Loucy (cell line): ENCODE results near the gene MYMK.

ENCODE experiments used
- H2AFZ ChIP-seq: fragments of 200-600 bp; sonication (generic); 2 replicates; pipeline ENCODE4 v1.6.0; 2016; ENCODE audit warnings: antibody characterized with exemption, mild to moderate bottlenecking, low read length, moderate library complexity
- H3F3A ChIP-seq: fragments of 200-600 bp; 2 replicates; pipeline ENCODE4 v1.6.0; 2016; ENCODE audit warnings: antibody characterized with exemption, low read depth, mild to moderate bottlenecking
- H3K27me3 ChIP-seq: fragments of 200-600 bp; sonication (generic); 2 replicates; pipeline ENCODE4 v1.6.1; 2014; ENCODE audit warnings: low read length, mild to moderate bottlenecking; ENCODE audit not compliant: insufficient read depth, poor library complexity, severe bottlenecking
- H3K36me3 ChIP-seq: fragments of 200-600 bp; sonication (generic); 2 replicates; pipeline ENCODE4 v1.6.1; 2016; ENCODE audit warnings: low read length; ENCODE audit not compliant: insufficient read depth
- H3K4me1 ChIP-seq: fragments of 200-600 bp; sonication (generic); 2 replicates; pipeline ENCODE4 v1.5.1; 2014; ENCODE audit warnings: low read length, mild to moderate bottlenecking; ENCODE audit not compliant: insufficient read depth, poor library complexity, severe bottlenecking
- H3K4me2 ChIP-seq: fragments of 200-600 bp; sonication (generic); 2 replicates; pipeline ENCODE4 v1.6.0; 2014; ENCODE audit warnings: antibody characterized with exemption, low read length, low read depth, mild to moderate bottlenecking; ENCODE audit not compliant: poor library complexity, severe bottlenecking
- H3K4me3 ChIP-seq: fragments of 200-600 bp; sonication (generic); 2 replicates; pipeline ENCODE4 v1.5.1; 2014; ENCODE audit warnings: low read length, mild to moderate bottlenecking, mixed read lengths; ENCODE audit not compliant: poor library complexity, severe bottlenecking
- H3K79me2 ChIP-seq: fragments of 200-600 bp; sonication (generic); 2 replicates; pipeline ENCODE4 v1.6.1; 2014; ENCODE audit warnings: low read length; ENCODE audit not compliant: insufficient read depth
- H3K9ac ChIP-seq: fragments of 200-600 bp; sonication (generic); 2 replicates; pipeline ENCODE4 v1.6.0; 2014; ENCODE audit warnings: mild to moderate bottlenecking, low read depth, low read length, moderate library complexity; ENCODE audit not compliant: poor library complexity, severe bottlenecking
- H3K9me2 ChIP-seq: fragments of 200-600 bp; sonication (generic); replicated peaks from 2 replicates; pipeline ENCODE4 v1.6.1; 2016; ENCODE audit warnings: low read depth, low read length, mixed read lengths
- H3K9me3 ChIP-seq: fragments of 200-600 bp; sonication (generic); 2 replicates; pipeline ENCODE4 v1.6.1; 2014; ENCODE audit warnings: mild to moderate bottlenecking, antibody characterized with exemption, low read length, low read depth; ENCODE audit not compliant: insufficient read depth
- H4K20me1 ChIP-seq: fragments of 200-600 bp; sonication (generic); 2 replicates; pipeline ENCODE4 v1.6.0; 2014; ENCODE audit warnings: antibody characterized with exemption, low read length, mild to moderate bottlenecking; ENCODE audit not compliant: insufficient read depth, poor library complexity, severe bottlenecking
- EZH2phosphoT487 ChIP-seq: fragments of 200-600 bp; IDR thresholded peaks from 2 replicates; pipeline ENCODE4 v1.6.1; 2018; ENCODE audit warnings: antibody characterized with exemption, mild to moderate bottlenecking, moderate library complexity, borderline replicate concordance
- TF ChIP-seq, protein P1 (sequence below): fragments of 200-600 bp; sonication (generic); conservative IDR thresholded peaks from 2 replicates; pipeline ENCODE4 v1.5.1; 2014; ENCODE audit warnings: mild to moderate bottlenecking, antibody characterized with exemption, low read length

Gene MYMK

DNA sequence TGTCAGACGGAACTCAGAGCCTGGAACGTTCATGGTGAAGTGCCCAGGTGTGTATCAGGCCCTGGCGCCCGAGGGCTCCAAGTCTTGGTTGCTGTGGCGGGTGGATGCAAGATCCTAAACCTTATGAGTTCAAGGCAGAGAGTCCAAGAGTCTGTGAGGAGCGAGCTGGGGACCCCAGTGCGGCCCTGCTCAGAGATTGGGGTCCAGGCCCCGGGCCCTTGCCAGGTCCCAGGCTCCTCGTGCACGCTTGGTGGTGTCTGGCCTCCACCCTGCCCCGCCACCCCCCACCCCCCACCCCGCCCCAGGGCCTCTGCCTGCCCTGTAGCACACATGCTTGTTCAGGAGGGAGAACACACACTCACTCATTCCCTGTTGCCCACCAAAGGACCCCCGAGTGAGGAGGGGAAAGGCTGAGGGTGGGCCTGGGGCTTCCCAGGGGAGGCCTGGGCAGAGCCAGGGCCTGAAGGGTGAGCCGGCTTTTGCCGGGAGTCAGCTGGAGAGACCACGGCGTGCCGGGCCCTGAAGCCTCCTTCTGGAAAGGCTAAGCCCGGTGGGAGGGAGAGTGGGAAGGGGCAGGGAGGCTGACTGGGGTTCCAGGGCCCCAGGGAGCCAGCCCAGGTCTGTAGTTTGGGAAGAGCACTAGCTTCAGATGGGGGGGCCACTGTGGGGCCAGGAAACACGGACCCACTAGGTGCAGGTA lies 47.3 kb upstream of the MYMK start:
- Histone ChIP-seq H3K9me2 (no peaks in the 10 kb centered on the region), H3K36me3 (no peaks in the 10 kb centered on the region), H3K9me3 (no peaks in the 10 kb centered on the region), H3K4me3 (no peak overlapping the region), H4K20me1 (no peaks in the 10 kb centered on the region), H3K4me2 (peak overlapping the region; percentile 20), H3F3A (no peaks in the 10 kb centered on the region), H2AFZ (no peak overlapping the region), H3K27me3 (no peaks in the 10 kb centered on the region), H3K9ac (peak overlapping the region; percentile 57), H3K79me2 (no peaks in the 10 kb centered on the region), H3K4me1 (peaks cover 10% of the 10 kb centered on the region)
- TF ChIP-seq, protein P1, sequence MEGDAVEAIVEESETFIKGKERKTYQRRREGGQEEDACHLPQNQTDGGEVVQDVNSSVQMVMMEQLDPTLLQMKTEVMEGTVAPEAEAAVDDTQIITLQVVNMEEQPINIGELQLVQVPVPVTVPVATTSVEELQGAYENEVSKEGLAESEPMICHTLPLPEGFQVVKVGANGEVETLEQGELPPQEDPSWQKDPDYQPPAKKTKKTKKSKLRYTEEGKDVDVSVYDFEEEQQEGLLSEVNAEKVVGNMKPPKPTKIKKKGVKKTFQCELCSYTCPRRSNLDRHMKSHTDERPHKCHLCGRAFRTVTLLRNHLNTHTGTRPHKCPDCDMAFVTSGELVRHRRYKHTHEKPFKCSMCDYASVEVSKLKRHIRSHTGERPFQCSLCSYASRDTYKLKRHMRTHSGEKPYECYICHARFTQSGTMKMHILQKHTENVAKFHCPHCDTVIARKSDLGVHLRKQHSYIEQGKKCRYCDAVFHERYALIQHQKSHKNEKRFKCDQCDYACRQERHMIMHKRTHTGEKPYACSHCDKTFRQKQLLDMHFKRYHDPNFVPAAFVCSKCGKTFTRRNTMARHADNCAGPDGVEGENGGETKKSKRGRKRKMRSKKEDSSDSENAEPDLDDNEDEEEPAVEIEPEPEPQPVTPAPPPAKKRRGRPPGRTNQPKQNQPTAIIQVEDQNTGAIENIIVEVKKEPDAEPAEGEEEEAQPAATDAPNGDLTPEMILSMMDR, result no peak
- TF ChIP-seq EZH2phosphoT487, result no peak

DNA sequence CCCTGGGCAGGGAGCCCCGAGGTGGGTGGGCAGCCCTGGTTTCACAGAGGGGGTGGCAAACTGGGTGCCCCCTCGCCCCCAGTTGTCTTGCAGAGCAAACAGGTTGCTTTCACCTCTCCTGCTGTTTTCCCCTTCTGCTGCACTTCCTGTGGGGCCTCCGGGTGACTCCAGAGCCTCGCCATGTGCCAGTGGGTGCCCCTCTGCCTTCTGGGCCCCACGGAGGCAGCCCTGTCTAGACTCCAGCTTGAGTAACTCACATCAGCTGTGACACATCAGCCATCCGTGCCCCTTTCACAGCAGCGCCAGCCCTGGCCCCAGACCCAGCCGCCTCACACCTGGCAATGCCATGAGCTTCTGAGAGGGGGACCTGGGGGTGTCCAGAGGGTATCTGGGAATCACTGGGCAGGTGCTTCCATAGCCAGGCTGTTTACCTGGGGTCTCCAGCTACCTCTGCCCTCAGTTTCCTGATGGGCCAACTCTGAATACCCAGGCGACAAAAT lies 46.7 kb upstream of the MYMK start:
- Histone ChIP-seq H3K4me2 (peak overlapping the region; percentile 20), H2AFZ (no peak overlapping the region), H3K4me3 (no peak overlapping the region), H3K9me2 (no peaks in the 10 kb centered on the region), H3K79me2 (no peaks in the 10 kb centered on the region), H3K27me3 (no peaks in the 10 kb centered on the region), H3K36me3 (no peaks in the 10 kb centered on the region), H3K9ac (peak overlapping the region; percentile 57), H3K4me1 (peaks cover 10% of the 10 kb centered on the region), H4K20me1 (no peaks in the 10 kb centered on the region), H3F3A (no peaks in the 10 kb centered on the region), H3K9me3 (no peaks in the 10 kb centered on the region)
- TF ChIP-seq, protein P1, result no peak
- TF ChIP-seq EZH2phosphoT487, result no peak

DNA sequence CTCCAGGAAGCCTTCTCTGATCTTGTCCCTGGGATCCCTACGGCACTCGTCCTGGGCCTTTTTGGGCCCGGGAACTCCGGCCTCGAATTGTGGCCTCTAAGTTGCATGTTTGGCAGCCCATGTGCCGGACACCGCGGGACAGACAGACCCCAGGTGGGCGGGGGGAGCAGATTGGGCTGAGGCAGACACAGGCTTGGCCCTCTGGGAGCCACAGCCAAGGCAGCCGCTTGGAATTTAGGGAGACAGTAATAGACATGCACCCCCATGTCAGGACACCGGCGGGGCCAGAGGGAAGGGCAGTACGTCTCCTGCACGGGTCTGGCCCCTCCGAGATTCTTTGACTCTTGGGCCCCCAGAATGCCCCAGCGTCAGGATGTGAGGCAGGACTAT lies 45.9 kb upstream of the MYMK start:
- H3K4me1 ChIP-seq, result peaks cover 10% of the 10 kb centered on the region

More for the DNA sequence above, 45.9 kb upstream of the MYMK start:
- Histone ChIP-seq H2AFZ (no peak overlapping the region), H3K79me2 (no peaks in the 10 kb centered on the region), H4K20me1 (no peaks in the 10 kb centered on the region), H3K27me3 (no peaks in the 10 kb centered on the region), H3K4me2 (no peak overlapping the region), H3K9ac (no peak overlapping the region), H3K9me3 (no peaks in the 10 kb centered on the region), H3K4me3 (no peak overlapping the region), H3K9me2 (no peaks in the 10 kb centered on the region), H3K36me3 (no peaks in the 10 kb centered on the region), H3F3A (no peaks in the 10 kb centered on the region)
- no peak for TF ChIP-seq EZH2phosphoT487
- TF ChIP-seq, protein P1, result no peak
